HG02588 (cell line): ENCODE data around the gene ZNF780B.

Experiments used
- ATAC-seq: cut with Tn5 transposase; IDR thresholded peaks from one replicate; pipeline ENCODE4 v1.9.1; 2021; ENCODE audit warnings: mild to moderate bottlenecking, moderate library complexity; ENCODE audit not compliant: unreplicated experiment

ZNF780B gene

DNA sequence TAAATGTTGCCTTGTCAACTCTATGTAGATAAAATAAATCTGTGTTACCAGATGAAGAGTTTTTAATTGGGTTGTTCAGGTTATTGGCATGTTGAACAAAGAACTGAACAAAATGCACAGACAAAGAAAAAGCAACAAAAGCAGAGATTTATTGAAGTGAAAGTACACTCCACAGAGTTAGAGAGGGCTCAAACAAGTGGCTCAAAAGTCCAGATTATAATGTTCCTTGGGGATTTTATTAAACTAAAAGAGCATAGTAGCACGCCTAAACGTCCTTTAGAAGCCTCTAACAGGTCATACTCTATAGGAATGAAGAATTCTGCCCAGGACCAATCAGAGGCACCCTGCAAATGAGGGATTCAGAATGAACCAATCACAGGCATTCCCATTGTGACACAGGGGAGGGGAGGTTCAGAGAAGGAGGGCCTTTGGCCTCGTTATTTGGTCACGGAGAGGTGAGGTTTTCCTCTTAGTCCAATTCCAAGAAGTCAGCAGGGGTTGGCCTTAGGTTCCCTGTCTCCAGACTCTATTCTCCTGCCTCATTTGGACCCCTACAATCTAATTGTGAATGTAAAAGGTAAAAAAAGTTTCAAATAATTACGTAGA, 72.2 kb downstream of the ZNF780B start:
- ATAC-seq = no peak

GRCh38 chr19:39982883-39983282, 73.1 kb downstream of the ZNF780B start:
- no peak for ATAC-seq
